Measurements from ENCODE around the gene APOBEC2. TPM values are rescaled to one million over a fixed set of nuclear protein-coding genes. Genes with fewer than 3 reads are reported as not detected.

APOBEC2 gene
- total RNA-seq, 1 experiment from 2014 or later: 4.8 TPM

DNA sequence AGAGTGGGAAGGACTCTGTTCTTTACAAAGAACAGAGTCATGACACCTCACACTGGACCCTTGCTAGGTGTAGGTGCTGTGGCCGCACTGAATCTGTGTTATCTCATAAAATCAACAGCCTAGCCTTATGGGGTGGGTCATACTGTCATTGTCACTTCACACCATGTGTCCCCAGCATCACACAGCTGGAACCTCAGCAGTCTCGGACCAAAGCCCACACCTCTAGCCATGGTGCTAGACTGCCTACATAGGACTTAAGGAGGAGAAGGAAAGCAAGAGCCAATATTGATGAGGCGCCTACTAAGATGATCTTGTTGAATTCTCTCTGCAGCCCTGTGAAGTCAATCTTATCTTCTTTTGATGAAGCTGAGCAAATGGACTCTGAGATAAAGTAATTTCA, 45.0 kb upstream of the APOBEC2 start:
- peaks cover 18% of the 10 kb centered on the region for H3K4me1 ChIP-seq
- no peak overlapping the region for H3K27ac Mint-ChIP-seq (ENCODE audit: unreplicated experiment)
- CTCF ChIA-PET: interaction anchor here (0.6 kb wide), 1 partner anchor 20 kb away, joined by 3 read pairs; no protein-coding TSS in a partner anchor
- DNase-seq: no peak
- POLR2A ChIA-PET: no interaction called here
- H3K4me3 Mint-ChIP-seq (ENCODE audit: unreplicated experiment): no peak overlapping the region
- no peaks in the 10 kb centered on the region for H3K36me3 Mint-ChIP-seq (ENCODE audit: insufficient read depth, unreplicated experiment)
- intact Hi-C loops (cut with micrococcal nuclease; ENCODE audit: unreplicated experiment): no loop called here
- no TSS peak for BruUV-seq (replicated peaks)
- H3K4me3 ChIP-seq (ENCODE audit: low read depth, low read length): no peak overlapping the region
- TF ChIP-seq, protein P1, sequence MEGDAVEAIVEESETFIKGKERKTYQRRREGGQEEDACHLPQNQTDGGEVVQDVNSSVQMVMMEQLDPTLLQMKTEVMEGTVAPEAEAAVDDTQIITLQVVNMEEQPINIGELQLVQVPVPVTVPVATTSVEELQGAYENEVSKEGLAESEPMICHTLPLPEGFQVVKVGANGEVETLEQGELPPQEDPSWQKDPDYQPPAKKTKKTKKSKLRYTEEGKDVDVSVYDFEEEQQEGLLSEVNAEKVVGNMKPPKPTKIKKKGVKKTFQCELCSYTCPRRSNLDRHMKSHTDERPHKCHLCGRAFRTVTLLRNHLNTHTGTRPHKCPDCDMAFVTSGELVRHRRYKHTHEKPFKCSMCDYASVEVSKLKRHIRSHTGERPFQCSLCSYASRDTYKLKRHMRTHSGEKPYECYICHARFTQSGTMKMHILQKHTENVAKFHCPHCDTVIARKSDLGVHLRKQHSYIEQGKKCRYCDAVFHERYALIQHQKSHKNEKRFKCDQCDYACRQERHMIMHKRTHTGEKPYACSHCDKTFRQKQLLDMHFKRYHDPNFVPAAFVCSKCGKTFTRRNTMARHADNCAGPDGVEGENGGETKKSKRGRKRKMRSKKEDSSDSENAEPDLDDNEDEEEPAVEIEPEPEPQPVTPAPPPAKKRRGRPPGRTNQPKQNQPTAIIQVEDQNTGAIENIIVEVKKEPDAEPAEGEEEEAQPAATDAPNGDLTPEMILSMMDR (IDR thresholded peaks at IDR 0.05; ENCODE audit: insufficient read depth in 1 of 2, low read depth in 1 of 2, low read length in 1 of 2, severe bottlenecking in 1 of 2, unreplicated experiment in 1 of 2): no peak
- no peaks in the 10 kb centered on the region for H3K9me3 ChIP-seq
- H3K4me1 Mint-ChIP-seq (ENCODE audit: low read depth, unreplicated experiment): peaks cover 20% of the 10 kb centered on the region
- H3K36me3 ChIP-seq (ENCODE audit: control insufficient read depth, insufficient read depth, low read length): no peaks in the 10 kb centered on the region
- H3K27me3 ChIP-seq (replicated peaks; ENCODE audit: control insufficient read depth, insufficient read depth, low read length): no peaks in the 10 kb centered on the region
- H3K9me3 Mint-ChIP-seq (ENCODE audit: unreplicated experiment): no peaks in the 10 kb centered on the region
- H3K27me3 Mint-ChIP-seq (ENCODE audit: insufficient read depth, unreplicated experiment): no peaks in the 10 kb centered on the region

- Mint-ChIP-seq H3K27me3 (ENCODE audit: insufficient read depth, unreplicated experiment) (no peaks in the 10 kb centered on the region), H3K4me3 (ENCODE audit: unreplicated experiment) (no peak overlapping the region), H3K27ac (ENCODE audit: unreplicated experiment) (no peak overlapping the region), H3K4me1 (ENCODE audit: low read depth, unreplicated experiment) (peaks cover 17% of the 10 kb centered on the region), H3K9me3 (ENCODE audit: unreplicated experiment) (no peaks in the 10 kb centered on the region), H3K36me3 (ENCODE audit: insufficient read depth, unreplicated experiment) (no peaks in the 10 kb centered on the region)
- POLR2A ChIA-PET: no interaction called here
- TF ChIP-seq, protein P1 (IDR thresholded peaks at IDR 0.05; ENCODE audit: insufficient read depth in 1 of 2, low read depth in 1 of 2, low read length in 1 of 2, severe bottlenecking in 1 of 2, unreplicated experiment in 1 of 2): no peak
- intact Hi-C loops (cut with micrococcal nuclease; ENCODE audit: unreplicated experiment): no loop called here
- Histone ChIP-seq H3K27me3 (replicated peaks; ENCODE audit: control insufficient read depth, insufficient read depth, low read length) (no peaks in the 10 kb centered on the region), H3K4me1 (peaks cover 18% of the 10 kb centered on the region), H3K4me3 (ENCODE audit: low read depth, low read length) (no peak overlapping the region), H3K9me3 (no peaks in the 10 kb centered on the region), H3K36me3 (ENCODE audit: control insufficient read depth, insufficient read depth, low read length) (no peaks in the 10 kb centered on the region)
- no TSS peak for BruUV-seq (replicated peaks)
- CTCF ChIA-PET: no interaction called here
- DNase-seq: no peak
Measured at GRCh38 chr6:41009669-41010068, 43.3 kb upstream of the APOBEC2 start.

DNA sequence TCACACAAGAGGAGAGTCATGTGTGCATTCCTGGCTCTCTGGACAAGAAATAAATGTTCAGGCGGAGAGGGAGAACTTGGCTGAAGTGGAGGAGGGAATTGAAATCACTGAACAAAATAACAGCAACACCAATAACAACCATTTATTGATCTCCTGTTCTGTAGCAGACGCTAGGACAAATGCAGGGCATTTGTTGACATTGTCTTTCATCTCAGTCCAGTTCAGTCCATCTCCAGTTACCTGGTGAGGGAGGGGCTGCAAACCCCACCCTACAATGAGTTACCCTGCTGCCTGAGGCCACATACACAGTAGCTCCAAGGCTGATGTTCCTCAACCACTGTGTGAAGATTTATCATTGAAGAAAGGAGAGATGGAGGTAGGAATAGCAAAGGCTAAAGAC, 41.3 kb upstream of the APOBEC2 start:
- no peaks in the 10 kb centered on the region for H3K9me3 Mint-ChIP-seq (ENCODE audit: unreplicated experiment)
- H3K4me3 Mint-ChIP-seq (ENCODE audit: unreplicated experiment): no peak overlapping the region
- TF ChIP-seq, protein P1 (IDR thresholded peaks at IDR 0.05; ENCODE audit: insufficient read depth in 1 of 2, low read depth in 1 of 2, low read length in 1 of 2, severe bottlenecking in 1 of 2, unreplicated experiment in 1 of 2): no peak
- intact Hi-C loops (cut with micrococcal nuclease; ENCODE audit: unreplicated experiment): no loop called here
- no peaks in the 10 kb centered on the region for H3K27me3 Mint-ChIP-seq (ENCODE audit: insufficient read depth, unreplicated experiment)
- no peak for DNase-seq
- H3K4me1 Mint-ChIP-seq (ENCODE audit: low read depth, unreplicated experiment): peaks cover under 1% of the 10 kb centered on the region
- Histone ChIP-seq H3K36me3 (ENCODE audit: control insufficient read depth, insufficient read depth, low read length) (no peaks in the 10 kb centered on the region), H3K4me3 (ENCODE audit: low read depth, low read length) (no peak overlapping the region), H3K9me3 (no peaks in the 10 kb centered on the region), H3K4me1 (peaks cover 18% of the 10 kb centered on the region), H3K27me3 (replicated peaks; ENCODE audit: control insufficient read depth, insufficient read depth, low read length) (no peaks in the 10 kb centered on the region)
- no peak overlapping the region for H3K27ac Mint-ChIP-seq (ENCODE audit: unreplicated experiment)
- BruUV-seq (replicated peaks): no TSS peak
- H3K36me3 Mint-ChIP-seq (ENCODE audit: insufficient read depth, unreplicated experiment): no peaks in the 10 kb centered on the region
- CTCF ChIA-PET: no interaction called here
- POLR2A ChIA-PET: no interaction called here

All from Caco-2 (cell line).